ENCODE results near the gene NSG2.

Gene NSG2

GRCh38 chr5:174052636-174053035, 7.1 kb downstream of the NSG2 start:
- no peak for TF ChIP-seq CTCF (IDR thresholded peaks at IDR 0.05)

- TF ChIP-seq CTCF (IDR thresholded peaks at IDR 0.05), result no peak
Observed at GRCh38 chr5:174053905-174054304, 8.4 kb downstream of the NSG2 start.

GRCh38 chr5:174056064-174056847, 10.8 kb downstream of the NSG2 start:
- no peak; the same call in 1 of the 2 replicates for TF ChIP-seq CTCF (IDR thresholded peaks at IDR 0.05)

GRCh38 chr5:174057206-174057605, 11.7 kb downstream of the NSG2 start:
- no peak for TF ChIP-seq CTCF (IDR thresholded peaks at IDR 0.05)

- TF ChIP-seq CTCF (IDR thresholded peaks at IDR 0.05), result no peak
Observed at GRCh38 chr5:174058433-174059122, 13.1 kb downstream of the NSG2 start.

- TF ChIP-seq CTCF (IDR thresholded peaks at IDR 0.05), result no peak
Observed at GRCh38 chr5:174059247-174059646, 13.7 kb downstream of the NSG2 start.

- TF ChIP-seq CTCF (IDR thresholded peaks at IDR 0.05), result no peak
Observed at GRCh38 chr5:174063082-174063756, 17.7 kb downstream of the NSG2 start.

Data from LNCAP (cell line).